ENCODE results near the gene MCUB. TPM values are rescaled to one million over a fixed set of nuclear protein-coding genes. Genes with fewer than 3 reads are reported as not detected.

MCUB gene
- polyA plus RNA-seq, 2 of the 4 experiments (the other 2 are of a cell fraction), result 14.6 to 21.9 TPM

- Histone ChIP-seq H3K4me3 (no peak overlapping the region), H3K4me2 (no peak overlapping the region), H3K27ac (no peak overlapping the region), H3K9me3 (no peaks in the 10 kb centered on the region), H3K4me1 (no peaks in the 10 kb centered on the region)
- CTCF ChIA-PET, result no interaction called here
- no peak for ATAC-seq
- TF ChIP-seq RFX5 (IDR thresholded peaks at IDR 0.05) (no peak), NPAS2 (CRISPR knock-in tag; IDR thresholded peaks at IDR 0.05; ENCODE audit: borderline replicate concordance) (no peak)
- POLR2A ChIA-PET, result interaction anchor here (0.7 kb wide), 1 partner anchor 71 kb away, joined by 3 read pairs; no protein-coding TSS in a partner anchor
- no peak for FAIRE-seq
- DNase-seq (ENCODE audit: low read depth in 1 of 2, low spot score in 1 of 2), result no peak
- WGBS (ENCODE audit: missing lambda C conversion rate), result 94% methylated on average over 2 of the region's 2 CpGs
Measured at GRCh38 chr4:109640644-109641043, 80.6 kb downstream of the MCUB start.

DNA sequence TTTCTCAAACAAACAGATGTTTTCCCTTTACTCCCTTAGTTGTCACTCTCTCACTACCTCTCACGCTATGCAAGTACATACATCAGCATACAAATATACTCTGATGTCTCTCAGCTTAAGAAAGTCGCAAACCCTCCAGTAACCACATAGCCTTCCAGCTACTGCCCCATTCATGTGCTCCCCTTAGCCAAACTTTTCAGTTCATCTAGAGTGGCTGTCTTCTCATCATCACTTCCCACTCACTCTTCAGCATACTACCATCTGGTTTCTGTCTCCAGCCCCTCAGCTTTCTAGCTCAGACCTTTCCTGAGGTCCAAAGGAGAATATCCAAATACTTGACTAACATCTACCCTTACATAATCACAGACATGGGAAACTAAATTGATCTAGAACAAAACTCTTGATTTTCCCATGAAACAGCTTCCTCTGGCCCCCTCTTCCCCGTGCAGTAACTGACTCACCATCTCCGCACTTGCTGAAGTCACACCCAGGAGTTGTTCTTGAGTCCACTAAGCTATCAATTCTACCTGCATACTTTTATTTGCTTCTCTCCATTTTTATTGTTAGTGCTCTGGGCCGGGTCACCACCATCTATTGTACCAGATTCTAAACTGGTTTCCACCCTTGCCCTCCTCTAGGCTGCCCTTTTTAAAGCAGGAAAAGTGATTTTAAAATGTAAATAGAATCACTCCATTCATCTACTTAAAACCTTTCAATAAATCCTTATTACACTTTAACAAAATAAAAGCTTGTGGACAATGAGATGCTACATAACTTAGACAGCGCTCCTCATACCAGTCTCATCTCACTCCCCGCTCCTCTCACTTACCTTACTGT lies 86.0 kb downstream of the MCUB start:
- no peak overlapping the region for H3K4me2 ChIP-seq
- no peak for FAIRE-seq
- no peak for ATAC-seq
- TF ChIP-seq PHF8 (IDR thresholded peaks at IDR 0.05; ENCODE audit: borderline replicate concordance, low read depth) (no peak), RNF2 (IDR thresholded peaks at IDR 0.05; ENCODE audit: borderline replicate concordance, low read depth) (no peak), BCL3 (IDR thresholded peaks at IDR 0.05) (no peak), FOSL2 (IDR thresholded peaks at IDR 0.05) (no peak), FOSL2 (CRISPR knock-in tag; IDR thresholded peaks at IDR 0.05) (no peak), HES2 (IDR thresholded peaks at IDR 0.05) (no peak)
- no peak overlapping the region for H3K4me3 ChIP-seq
- H3K27ac ChIP-seq, result no peak overlapping the region
- CTCF ChIA-PET, result no interaction called here
- H3K4me1 ChIP-seq, result no peaks in the 10 kb centered on the region
- POLR2A ChIA-PET, result no interaction called here
- no peaks in the 10 kb centered on the region for H3K9me3 ChIP-seq
- no peak for DNase-seq (ENCODE audit: low read depth in 1 of 2, low spot score in 1 of 2)
- WGBS (ENCODE audit: missing lambda C conversion rate), result 77% methylated on average over 7 of the region's 7 CpGs

- Histone ChIP-seq H3K9me3 (no peaks in the 10 kb centered on the region), H3K4me3 (no peak overlapping the region), H3K4me1 (no peaks in the 10 kb centered on the region), H3K27ac (no peak overlapping the region), H3K4me2 (no peak overlapping the region)
- no peak for TF ChIP-seq RNF2 (IDR thresholded peaks at IDR 0.05; ENCODE audit: borderline replicate concordance, low read depth)
- TF ChIP-seq ESRRA (IDR thresholded peaks at IDR 0.05; ENCODE audit: borderline replicate concordance, low read length), result no peak
- TF ChIP-seq HDAC2 (IDR thresholded peaks at IDR 0.05), result no peak
- TF ChIP-seq CHD4 (IDR thresholded peaks at IDR 0.05; ENCODE audit: borderline replicate concordance), result no peak
- no peak for TF ChIP-seq CHD2 (IDR thresholded peaks at IDR 0.05; ENCODE audit: low read length, partially characterized antibody)
- TF ChIP-seq ZC3H11A (IDR thresholded peaks at IDR 0.05), result no peak
- TF ChIP-seq RARB (CRISPR knock-in tag; IDR thresholded peaks at IDR 0.05), result no peak
- TF ChIP-seq HES2 (IDR thresholded peaks at IDR 0.05), result no peak
- TF ChIP-seq JUNB (IDR thresholded peaks at IDR 0.05), result no peak
- no peak for TF ChIP-seq BHLHE40 (IDR thresholded peaks at IDR 0.05; ENCODE audit: low read depth, low read length)
- no peak for TF ChIP-seq NPAS2 (CRISPR knock-in tag; IDR thresholded peaks at IDR 0.05; ENCODE audit: borderline replicate concordance)
- no peak for TF ChIP-seq FOXS1 (CRISPR knock-in tag; IDR thresholded peaks at IDR 0.05)
- TF ChIP-seq HMGXB4 (CRISPR knock-in tag; IDR thresholded peaks at IDR 0.05; ENCODE audit: borderline replicate concordance), result no peak
- no peak for TF ChIP-seq MAZ (IDR thresholded peaks at IDR 0.05; ENCODE audit: borderline replicate concordance, low read depth, low read length)
- TF ChIP-seq JUN (IDR thresholded peaks at IDR 0.05), result no peak
- TF ChIP-seq, protein P1, sequence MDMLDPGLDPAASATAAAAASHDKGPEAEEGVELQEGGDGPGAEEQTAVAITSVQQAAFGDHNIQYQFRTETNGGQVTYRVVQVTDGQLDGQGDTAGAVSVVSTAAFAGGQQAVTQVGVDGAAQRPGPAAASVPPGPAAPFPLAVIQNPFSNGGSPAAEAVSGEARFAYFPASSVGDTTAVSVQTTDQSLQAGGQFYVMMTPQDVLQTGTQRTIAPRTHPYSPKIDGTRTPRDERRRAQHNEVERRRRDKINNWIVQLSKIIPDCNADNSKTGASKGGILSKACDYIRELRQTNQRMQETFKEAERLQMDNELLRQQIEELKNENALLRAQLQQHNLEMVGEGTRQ (IDR thresholded peaks at IDR 0.05), result no peak
- no peak for TF ChIP-seq SREBF2 (IDR thresholded peaks at IDR 0.05)
- TF ChIP-seq PHF8 (IDR thresholded peaks at IDR 0.05; ENCODE audit: borderline replicate concordance, low read depth), result no peak
- no peak for TF ChIP-seq NFE2L2 (conservative IDR thresholded peaks at IDR 0.05; ENCODE audit: low read length)
- TF ChIP-seq EHF (CRISPR knock-in tag; IDR thresholded peaks at IDR 0.05), result no peak
- FAIRE-seq (no peak), DNase-seq (ENCODE audit: low read depth in 1 of 2, low spot score in 1 of 2) (no peak), ATAC-seq (no peak)
- POLR2A ChIA-PET, result no interaction called here
- CTCF ChIA-PET, result no interaction called here
- 68% methylated on average over 5 of the region's 5 CpGs for WGBS (ENCODE audit: missing lambda C conversion rate)
Measured at GRCh38 chr4:109648266-109648996, 88.4 kb downstream of the MCUB start.

Data from A549 (cell line).